ENCODE results near the gene XXYLT1.

Gene XXYLT1

DNA sequence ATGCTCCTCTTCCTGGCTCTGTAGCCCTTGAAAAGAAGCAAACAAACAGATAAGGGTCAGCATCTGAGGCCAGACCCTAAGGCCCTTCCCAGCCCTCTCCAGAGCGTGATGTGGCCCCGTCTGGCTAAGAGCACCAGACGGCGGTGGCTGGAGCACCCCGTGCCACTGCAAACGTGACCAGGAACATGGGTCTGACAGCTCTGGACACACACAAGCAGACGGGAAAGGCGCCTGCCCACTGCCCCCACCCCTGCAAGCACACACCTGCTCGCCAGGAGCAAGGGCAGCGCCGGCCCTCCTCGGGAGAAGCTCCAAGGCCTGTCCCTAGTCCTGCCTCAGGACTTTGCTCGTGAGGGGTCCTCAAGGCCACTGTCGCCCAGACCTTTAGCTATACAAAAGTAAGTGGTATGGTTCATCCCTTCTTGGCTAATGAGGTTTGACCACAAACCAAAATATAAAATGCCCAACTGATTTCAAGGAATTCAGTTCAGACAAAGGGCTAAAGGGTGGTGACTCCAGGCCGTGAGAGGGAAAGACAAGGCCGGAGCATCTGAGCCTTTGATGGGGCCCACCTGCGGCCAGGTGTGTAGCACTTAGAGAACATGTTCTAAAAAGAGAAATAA, 90.4 kb downstream of the XXYLT1 start:
- no peak for DNase-seq (ENCODE audit: low read depth, low spot score)
- H3K9me3 ChIP-seq (ENCODE audit: insufficient read depth, low read length), result no peaks in the 10 kb centered on the region
- no peak overlapping the region for H3K9ac ChIP-seq (ENCODE audit: insufficient read length, low read depth)
- TF ChIP-seq SUZ12 (IDR thresholded peaks at IDR 0.05; ENCODE audit: extremely low read depth, insufficient read depth, insufficient read length) (no peak), ZNF274 (IDR thresholded peaks at IDR 0.05; ENCODE audit: low read depth, low read length) (no peak), YY1 (IDR thresholded peaks at IDR 0.05; ENCODE audit: insufficient read depth, insufficient read length) (no peak)
- H3K36me3 ChIP-seq (ENCODE audit: insufficient read depth, insufficient read length, low read length), result peaks cover 11% of the 10 kb centered on the region
- H3K4me3 ChIP-seq (ENCODE audit: insufficient read length, low read depth), result no peak overlapping the region
- no peaks in the 10 kb centered on the region for H3K27me3 ChIP-seq (ENCODE audit: insufficient read depth, insufficient read length)
- peaks cover 13% of the 10 kb centered on the region for H3K4me1 ChIP-seq (ENCODE audit: insufficient read depth, insufficient read length)

DNA sequence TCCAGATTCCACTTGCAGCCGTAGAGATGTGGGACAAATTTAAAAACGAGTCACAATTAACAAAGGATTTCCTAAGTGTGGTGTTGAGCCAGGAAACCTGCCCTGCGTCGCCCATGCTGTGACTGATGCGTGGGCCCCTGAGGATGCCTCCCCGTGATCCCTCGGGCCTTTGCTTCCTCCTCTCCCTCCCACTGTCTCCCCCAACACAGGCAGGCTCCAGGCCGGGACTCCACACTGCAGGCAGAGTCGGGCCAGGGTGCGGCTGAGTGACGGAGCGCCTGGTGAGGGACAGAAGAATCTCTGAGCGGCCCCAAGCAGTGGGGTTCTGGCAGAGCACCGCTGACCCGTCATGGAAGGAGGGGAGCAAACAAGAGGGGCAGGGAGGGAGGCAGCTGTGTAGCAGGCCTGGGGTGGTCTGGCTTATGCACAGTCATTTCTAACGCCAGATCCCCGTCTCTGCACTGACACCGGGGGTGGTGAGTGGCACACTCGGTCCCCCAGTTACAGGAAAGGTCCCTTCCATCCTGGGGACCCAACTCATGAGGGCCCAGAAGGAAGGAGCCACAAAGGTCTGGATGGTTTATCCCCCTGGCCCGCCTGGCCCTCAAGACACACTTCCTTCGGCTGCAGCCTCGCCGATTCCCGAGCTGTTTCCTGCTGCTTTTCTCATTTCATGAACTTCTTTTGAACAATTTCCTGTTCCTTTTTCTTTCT, 91.0 kb downstream of the XXYLT1 start:
- TF ChIP-seq ZNF274 (IDR thresholded peaks at IDR 0.05; ENCODE audit: low read depth, low read length) (no peak), SUZ12 (IDR thresholded peaks at IDR 0.05; ENCODE audit: extremely low read depth, insufficient read depth, insufficient read length) (no peak), YY1 (IDR thresholded peaks at IDR 0.05; ENCODE audit: insufficient read depth, insufficient read length) (no peak)
- no peak for DNase-seq (ENCODE audit: low read depth, low spot score)
- peaks cover 13% of the 10 kb centered on the region for H3K4me1 ChIP-seq (ENCODE audit: insufficient read depth, insufficient read length)

DNA sequence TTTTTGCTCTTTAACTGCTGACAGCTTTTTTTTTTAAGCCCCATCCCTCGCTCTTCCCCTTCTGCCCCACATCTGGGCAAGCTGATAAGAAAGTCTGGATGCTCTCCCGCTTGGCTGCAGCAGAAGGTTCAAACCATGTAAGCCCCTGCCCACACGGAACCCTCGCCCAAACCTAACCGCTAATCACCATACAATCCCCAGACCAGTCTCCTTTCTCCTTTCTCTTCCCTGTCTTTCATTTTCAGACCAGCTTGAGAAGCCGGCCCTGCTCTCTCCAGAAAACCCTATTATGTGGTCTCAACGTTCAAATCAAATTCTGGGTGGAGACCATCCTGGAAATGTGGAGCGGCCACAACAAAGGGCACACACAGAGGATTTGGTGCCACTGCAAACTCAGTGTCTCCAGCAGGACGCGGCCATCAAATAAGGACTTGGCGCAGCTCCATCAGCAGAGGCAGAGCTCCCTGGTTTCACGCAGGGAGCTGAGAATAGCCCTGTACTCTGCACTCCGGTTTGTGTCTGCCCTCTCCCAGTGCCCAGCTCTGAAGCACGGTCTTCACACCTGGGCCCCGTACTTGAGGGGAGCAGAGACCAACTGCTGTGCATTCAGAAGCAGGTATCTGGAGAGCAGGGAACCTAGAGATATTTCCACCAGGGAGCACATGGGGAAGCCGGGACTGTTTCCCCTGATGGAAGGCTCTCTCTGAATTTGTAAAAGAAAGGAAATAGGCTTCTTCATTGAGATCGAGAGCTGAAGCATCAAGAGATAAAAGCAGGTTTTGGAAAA, 92.6 kb downstream of the XXYLT1 start:
- DNase-seq (ENCODE audit: low read depth, low spot score), result no peak
- H3K36me3 ChIP-seq (ENCODE audit: insufficient read depth, insufficient read length, low read length), result peaks cover 20% of the 10 kb centered on the region
- no peaks in the 10 kb centered on the region for H3K9me3 ChIP-seq (ENCODE audit: insufficient read depth, low read length)
- no peaks in the 10 kb centered on the region for H3K27me3 ChIP-seq (ENCODE audit: insufficient read depth, insufficient read length)
- no peak overlapping the region for H3K4me3 ChIP-seq (ENCODE audit: insufficient read length, low read depth)
- H3K9ac ChIP-seq (ENCODE audit: insufficient read length, low read depth), result no peak overlapping the region
- TF ChIP-seq YY1 (IDR thresholded peaks at IDR 0.05; ENCODE audit: insufficient read depth, insufficient read length) (no peak), SUZ12 (IDR thresholded peaks at IDR 0.05; ENCODE audit: extremely low read depth, insufficient read depth, insufficient read length) (no peak), ZNF274 (IDR thresholded peaks at IDR 0.05; ENCODE audit: low read depth, low read length) (no peak)
- peaks cover 14% of the 10 kb centered on the region for H3K4me1 ChIP-seq (ENCODE audit: insufficient read depth, insufficient read length)

More for the DNA sequence above, 91.0 kb downstream of the XXYLT1 start:
- Histone ChIP-seq H3K9me3 (ENCODE audit: insufficient read depth, low read length) (no peaks in the 10 kb centered on the region), H3K27me3 (ENCODE audit: insufficient read depth, insufficient read length) (no peaks in the 10 kb centered on the region), H3K9ac (ENCODE audit: insufficient read length, low read depth) (no peak overlapping the region), H3K36me3 (ENCODE audit: insufficient read depth, insufficient read length, low read length) (peaks cover 18% of the 10 kb centered on the region), H3K4me3 (ENCODE audit: insufficient read length, low read depth) (no peak overlapping the region)

DNA sequence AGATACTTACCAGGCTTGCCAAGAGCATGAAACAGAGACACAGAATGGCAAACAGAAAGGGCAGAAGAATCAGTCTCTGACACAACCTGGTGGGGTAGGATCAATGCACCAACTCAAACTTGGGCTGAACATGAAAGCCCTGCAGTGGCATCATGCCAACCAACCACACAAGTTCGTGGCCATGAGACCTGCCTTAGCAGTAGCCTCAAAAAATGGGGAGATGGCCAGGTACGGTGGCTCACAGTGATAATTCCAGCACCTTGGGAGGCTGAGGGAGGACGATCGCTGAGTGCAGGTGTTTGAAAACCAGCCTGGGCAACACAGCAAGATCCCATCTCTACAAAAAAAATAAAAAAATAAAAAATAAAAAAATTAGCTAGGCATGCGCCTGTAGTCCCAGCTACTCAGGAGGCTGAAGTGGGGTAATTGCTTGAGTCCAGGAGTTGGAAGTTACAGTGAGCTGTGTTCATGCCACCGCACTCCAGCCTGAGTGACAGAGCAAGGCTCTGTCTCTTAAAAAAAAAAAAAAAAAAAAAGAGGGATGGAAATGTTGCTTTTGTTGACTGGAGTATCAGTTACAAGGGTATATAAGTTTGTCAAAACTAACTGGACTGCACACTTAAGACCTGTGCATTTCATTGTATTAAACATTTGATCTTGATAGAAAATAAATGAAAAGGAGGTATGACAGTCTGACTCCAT, 93.4 kb downstream of the XXYLT1 start:
- Histone ChIP-seq H3K4me3 (ENCODE audit: insufficient read length, low read depth) (no peak overlapping the region), H3K9ac (ENCODE audit: insufficient read length, low read depth) (no peak overlapping the region), H3K36me3 (ENCODE audit: insufficient read depth, insufficient read length, low read length) (peaks cover 20% of the 10 kb centered on the region), H3K4me1 (ENCODE audit: insufficient read depth, insufficient read length) (peaks cover 21% of the 10 kb centered on the region), H3K9me3 (ENCODE audit: insufficient read depth, low read length) (no peaks in the 10 kb centered on the region), H3K27me3 (ENCODE audit: insufficient read depth, insufficient read length) (no peaks in the 10 kb centered on the region)
- TF ChIP-seq YY1 (IDR thresholded peaks at IDR 0.05; ENCODE audit: insufficient read depth, insufficient read length) (no peak), ZNF274 (IDR thresholded peaks at IDR 0.05; ENCODE audit: low read depth, low read length) (no peak), SUZ12 (IDR thresholded peaks at IDR 0.05; ENCODE audit: extremely low read depth, insufficient read depth, insufficient read length) (no peak)
- DNase-seq (ENCODE audit: low read depth, low spot score), result no peak

DNA sequence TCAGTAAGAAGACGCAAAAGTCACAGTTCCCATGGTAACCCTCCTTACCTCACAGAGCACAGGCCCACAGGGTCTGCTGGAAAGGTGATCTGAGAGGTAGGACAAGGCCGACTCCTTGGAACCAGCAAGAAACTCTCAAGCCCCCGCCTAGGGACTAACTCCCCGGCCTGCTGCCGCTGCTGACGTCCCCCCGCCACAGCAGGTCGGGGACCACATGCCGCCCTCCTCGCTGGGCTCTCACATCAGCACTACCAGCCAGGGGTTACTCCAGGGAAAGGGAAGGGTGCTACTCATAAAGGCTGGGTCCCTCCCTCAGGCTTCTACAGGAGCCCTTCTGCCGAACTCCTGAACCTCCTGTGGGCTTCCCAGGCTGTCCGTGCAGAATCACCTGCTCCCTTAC, 94.2 kb downstream of the XXYLT1 start:
- no peak overlapping the region for H3K9ac ChIP-seq (ENCODE audit: insufficient read length, low read depth)
- no peaks in the 10 kb centered on the region for H3K27me3 ChIP-seq (ENCODE audit: insufficient read depth, insufficient read length)
- DNase-seq (ENCODE audit: low read depth, low spot score), result no peak
- no peak for TF ChIP-seq YY1 (IDR thresholded peaks at IDR 0.05; ENCODE audit: insufficient read depth, insufficient read length)
- peaks cover 20% of the 10 kb centered on the region for H3K36me3 ChIP-seq (ENCODE audit: insufficient read depth, insufficient read length, low read length)
- H3K4me3 ChIP-seq (ENCODE audit: insufficient read length, low read depth), result no peak overlapping the region
- H3K9me3 ChIP-seq (ENCODE audit: insufficient read depth, low read length), result no peaks in the 10 kb centered on the region
- H3K4me1 ChIP-seq (ENCODE audit: insufficient read depth, insufficient read length), result peaks cover 27% of the 10 kb centered on the region

DNA sequence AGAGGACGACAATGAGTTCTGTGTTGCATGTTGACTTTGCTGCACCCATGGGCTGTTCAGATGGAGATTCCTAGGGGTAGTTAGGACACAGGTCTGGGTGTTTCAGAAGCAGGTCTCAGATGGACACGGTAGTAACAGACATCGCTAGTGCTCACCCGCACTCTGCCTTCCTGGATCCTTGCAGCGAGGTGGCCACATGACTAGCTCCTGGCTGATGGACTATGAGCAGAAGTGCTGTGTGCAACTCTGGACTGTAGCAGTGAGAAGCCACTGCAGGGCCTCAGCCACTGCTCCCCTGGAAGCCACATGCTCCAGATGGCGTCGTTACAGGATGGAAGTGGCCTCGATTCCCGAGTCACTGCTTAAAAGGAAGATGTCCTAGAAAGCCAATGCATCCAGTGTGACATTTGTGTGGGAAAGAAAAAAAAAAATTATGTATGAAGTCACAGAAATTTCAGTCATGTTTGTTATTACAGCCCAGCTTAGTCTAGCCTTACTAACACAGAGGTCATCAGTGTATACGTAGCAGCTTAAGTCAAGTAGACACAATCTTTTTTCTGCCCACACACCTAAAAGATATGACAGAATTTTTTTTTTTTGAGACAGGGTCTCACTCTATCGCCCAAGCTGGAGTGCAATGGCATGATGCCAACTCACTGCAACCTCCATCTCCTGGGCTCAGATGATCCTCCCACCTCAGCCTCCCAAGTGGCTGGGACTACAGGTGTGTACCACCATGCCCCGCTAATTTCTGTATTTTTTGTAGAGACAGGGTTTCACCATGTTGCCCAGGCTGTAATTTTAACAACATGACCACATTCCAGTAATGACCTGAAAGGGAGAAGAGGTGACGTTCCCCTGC, 95.3 kb downstream of the XXYLT1 start:
- no peak overlapping the region for H3K4me3 ChIP-seq (ENCODE audit: insufficient read length, low read depth)
- H3K9me3 ChIP-seq (ENCODE audit: insufficient read depth, low read length), result no peaks in the 10 kb centered on the region
- peaks cover 20% of the 10 kb centered on the region for H3K36me3 ChIP-seq (ENCODE audit: insufficient read depth, insufficient read length, low read length)
- H3K27me3 ChIP-seq (ENCODE audit: insufficient read depth, insufficient read length), result no peaks in the 10 kb centered on the region
- TF ChIP-seq ZNF274 (IDR thresholded peaks at IDR 0.05; ENCODE audit: low read depth, low read length) (no peak), SUZ12 (IDR thresholded peaks at IDR 0.05; ENCODE audit: extremely low read depth, insufficient read depth, insufficient read length) (no peak), YY1 (IDR thresholded peaks at IDR 0.05; ENCODE audit: insufficient read depth, insufficient read length) (no peak)
- no peak overlapping the region for H3K9ac ChIP-seq (ENCODE audit: insufficient read length, low read depth)
- H3K4me1 ChIP-seq (ENCODE audit: insufficient read depth, insufficient read length), result peaks cover 27% of the 10 kb centered on the region
- no peak for DNase-seq (ENCODE audit: low read depth, low spot score)
